CD8-positive, alpha-beta memory T cell (primary cell): Measurements from ENCODE around the gene CHFR. TPM values are rescaled to one million over a fixed set of nuclear protein-coding genes. Genes with fewer than 3 reads are reported as not detected.
A peak's percentile ranks its signal among the peaks of the same experiment; 100 is the strongest.
"Not testable (repeated sequence)": the region's sequence is repeated elsewhere in the genome, so short reads cannot be mapped to it uniquely, and the experiment has no call there.

Source experiments
- CTCF ChIA-PET: fragments of 350-600 bp; sonication (Branson Sonifier 250); formaldehyde crosslinking; loops from one replicate; lab custom pipeline; 2021; ENCODE audit warnings: antibody characterized with exemption; lab: Charles Lee
- POLR2A ChIA-PET: fragments of 350-600 bp; sonication (Branson Sonifier 250); formaldehyde crosslinking; loops from one replicate; lab custom pipeline; 2021; ENCODE audit warnings: antibody characterized with exemption; lab: Charles Lee
- DNase-seq, 5 donors: peaks; one replicate each; pipeline versions ENCODE4 v3.0.0 to v3.0.0-alpha.2; 2020 to 2022; ENCODE audit warnings: mixed read lengths in 1 of 5
- H3K27ac ChIP-seq: one replicate; pipeline ENCODE4 v1.7.0; 2013; ENCODE audit warnings: low read depth, mild to moderate bottlenecking, low read length, moderate library complexity
- H3K27me3 ChIP-seq: 2 replicates; pipeline ENCODE4 v1.7.0; 2013; ENCODE audit warnings: low read length, mild to moderate bottlenecking; ENCODE audit not compliant: insufficient read depth, poor library complexity, severe bottlenecking
- H3K36me3 ChIP-seq: 2 replicates; pipeline ENCODE4 v1.7.0; 2013; ENCODE audit warnings: mild to moderate bottlenecking, low read length, moderate library complexity; ENCODE audit not compliant: insufficient read depth
- H3K4me1 ChIP-seq: 2 replicates; pipeline ENCODE4 v1.7.0; 2013; ENCODE audit warnings: mild to moderate bottlenecking, low read length, moderate library complexity; ENCODE audit not compliant: insufficient read depth
- H3K4me3 ChIP-seq: 2 replicates; pipeline ENCODE4 v1.7.0; 2013; ENCODE audit warnings: mild to moderate bottlenecking, low read length
- H3K9me3 ChIP-seq: 2 replicates; pipeline ENCODE4 v1.7.0; 2013; ENCODE audit warnings: mild to moderate bottlenecking, low read length
- H3K27ac Mint-ChIP-seq, 8 donors: one replicate each; pipeline ENCODE4 v1.8.0; 2020 to 2021; ENCODE audit warnings: mixed read lengths in 8 of 8, mild to moderate bottlenecking in 6 of 8, inconsistent platforms in 3 of 8, moderate library complexity in 3 of 8
- H3K27me3 Mint-ChIP-seq, 2 donors: one replicate each; pipeline ENCODE4 v1.8.0; 2020 to 2021; ENCODE audit warnings: mixed read lengths in 2 of 2, mild to moderate bottlenecking in 1 of 2, moderate library complexity in 1 of 2
- H3K36me3 Mint-ChIP-seq, 3 donors: one replicate each; pipeline ENCODE4 v1.8.0; 2020 to 2021; ENCODE audit warnings: mixed read lengths in 3 of 3, inconsistent platforms in 1 of 3, mild to moderate bottlenecking in 1 of 3
- H3K4me1 Mint-ChIP-seq, 3 donors: one replicate each; pipeline ENCODE4 v1.8.0; 2020 to 2021; ENCODE audit warnings: mixed read lengths in 3 of 3, inconsistent platforms in 1 of 3, mild to moderate bottlenecking in 1 of 3
- H3K4me3 Mint-ChIP-seq, 7 donors: one replicate each; pipeline ENCODE4 v1.8.0; 2020 to 2021; ENCODE audit warnings: mixed read lengths in 7 of 7, mild to moderate bottlenecking in 6 of 7, moderate library complexity in 4 of 7, inconsistent platforms in 2 of 7
- H3K9me3 Mint-ChIP-seq, 5 donors: one replicate each; pipeline ENCODE4 v1.8.0; 2020 to 2022; ENCODE audit warnings: mixed read lengths in 5 of 5, mild to moderate bottlenecking in 3 of 5, moderate library complexity in 2 of 5, inconsistent platforms in 1 of 5
- polyA plus RNA-seq: library from polyadenylated mRNA; unstranded; fragments of 300-500 nt; fragmentation: Illumina TruSeq; gene quantifications from one replicate; pipeline ENCODE4 v1.2.3, GENCODE V29; 2021
- total RNA-seq, 2 experiments: library from RNA; stranded (reverse); gene quantifications; one replicate each; pipeline ENCODE4 v1.2.3, GENCODE V29; 2021

CHFR gene
- total and polyA plus RNA-seq, 3 experiments from 2014 or later = 35.0 to 57.7 (median 55.9) TPM

- peaks cover 75% of the 10 kb centered on the region for H3K9me3 ChIP-seq
- Mint-ChIP-seq H3K4me3 (no peak overlapping the region), H3K9me3 (peaks cover 65 to 94% (median 89%) of the 10 kb centered on the region in 5 donors), H3K4me1 (no peaks in the 10 kb centered on the region), H3K36me3 (peaks cover 7 to 66% (median 52%) of the 10 kb centered on the region in 3 donors), H3K27ac (no peak overlapping the region), H3K27me3 (peaks cover 0 to 3% of the 10 kb centered on the region in 2 donors)
- H3K4me1 ChIP-seq = no peaks in the 10 kb centered on the region
- ChIA-PET POLR2A (no interaction called here), CTCF (no interaction called here)
- no peaks in the 10 kb centered on the region for H3K27me3 ChIP-seq
- H3K36me3 ChIP-seq = peaks cover 8% of the 10 kb centered on the region
- H3K4me3 ChIP-seq = no peak overlapping the region
- DNase-seq = no peak
- H3K27ac ChIP-seq = no peak overlapping the region
Measured at GRCh38 chr12:132922676-132923075, 35.3 kb upstream of the CHFR start.

DNA sequence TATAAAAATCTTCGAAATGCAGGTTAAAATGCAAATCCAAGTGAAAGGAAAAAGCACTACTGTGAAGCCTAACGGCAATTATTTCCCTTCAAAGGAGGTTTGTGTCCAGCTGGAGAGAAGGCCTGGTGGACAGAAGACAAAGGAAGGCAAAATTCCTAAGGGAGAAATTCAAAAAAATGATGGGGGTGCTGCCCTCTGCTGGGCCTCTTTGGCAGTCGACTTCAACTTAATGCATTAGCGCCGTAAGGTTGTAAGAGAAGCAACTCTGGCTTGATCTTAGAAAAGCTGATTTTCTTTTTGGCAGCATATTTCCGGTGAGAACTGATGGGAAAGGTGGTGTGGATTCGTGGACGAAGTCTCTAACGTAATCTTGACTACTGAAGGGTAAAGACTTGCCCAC, 34.3 kb upstream of the CHFR start:
- Mint-ChIP-seq H3K9me3 (peaks cover 61 to 93% (median 84%) of the 10 kb centered on the region in 5 donors), H3K36me3 (peaks cover 5 to 62% (median 48%) of the 10 kb centered on the region in 3 donors), H3K4me1 (no peaks in the 10 kb centered on the region), H3K4me3 (no peak overlapping the region), H3K27ac (no peak overlapping the region), H3K27me3 (peaks cover 0 to 3% of the 10 kb centered on the region in 2 donors)
- no peaks in the 10 kb centered on the region for H3K27me3 ChIP-seq
- H3K27ac ChIP-seq = no peak overlapping the region
- H3K4me3 ChIP-seq = no peak overlapping the region
- peaks cover 71% of the 10 kb centered on the region for H3K9me3 ChIP-seq
- ChIA-PET POLR2A (no interaction called here), CTCF (no interaction called here)
- no peaks in the 10 kb centered on the region for H3K4me1 ChIP-seq
- peaks cover 8% of the 10 kb centered on the region for H3K36me3 ChIP-seq
- DNase-seq = no peak

GRCh38 chr12:132918680-132919079, 31.3 kb upstream of the CHFR start:
- Mint-ChIP-seq H3K27me3 (peaks cover 0 to 2% of the 10 kb centered on the region in 2 donors), H3K27ac (no peak overlapping the region), H3K36me3 (peaks cover 12 to 54% (median 40%) of the 10 kb centered on the region in 3 donors), H3K4me3 (no peak overlapping the region), H3K4me1 (no peaks in the 10 kb centered on the region), H3K9me3 (peaks cover 50 to 90% (median 81%) of the 10 kb centered on the region in 5 donors)
- POLR2A ChIA-PET = no interaction called here
- Histone ChIP-seq H3K4me3 (no peak overlapping the region), H3K4me1 (no peaks in the 10 kb centered on the region), H3K36me3 (no peaks in the 10 kb centered on the region), H3K9me3 (peaks cover 52% of the 10 kb centered on the region), H3K27me3 (no peaks in the 10 kb centered on the region), H3K27ac (no peak overlapping the region)
- no peak for DNase-seq
- CTCF ChIA-PET = interaction anchor here (1.5 kb wide), 1 partner anchor 14 kb away, joined by 3 read pairs; no protein-coding TSS in a partner anchor

DNA sequence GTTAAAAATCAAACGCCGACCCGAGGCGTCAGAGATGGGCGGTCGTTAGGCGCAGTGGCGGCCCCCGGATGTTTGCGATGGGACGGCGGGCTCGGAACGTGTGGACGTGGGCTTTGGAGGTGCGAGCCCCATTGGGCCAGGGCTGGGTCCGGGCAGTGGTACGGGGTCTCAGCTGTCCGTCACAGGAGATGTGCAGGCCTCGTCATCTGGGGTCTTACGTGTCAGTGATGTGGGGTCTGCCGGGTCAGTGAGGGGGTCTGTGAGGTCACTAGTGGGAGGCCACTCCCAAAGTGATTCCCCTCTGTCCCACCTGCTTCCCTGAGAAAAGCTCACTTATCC, 21.6 kb upstream of the CHFR start:
- Mint-ChIP-seq H3K4me1 (peaks cover 10 to 28% (median 24%) of the 10 kb centered on the region in 3 donors), H3K4me3 (peak overlapping the region; percentile 81 to 96 (median 93)), H3K27me3 (no peaks in the 10 kb centered on the region), H3K9me3 (peaks cover 10 to 37% (median 21%) of the 10 kb centered on the region in 5 donors), H3K27ac (peak overlapping the region; percentile 59 to 99 (median 96)), H3K36me3 (peaks cover 7 to 21% (median 14%) of the 10 kb centered on the region in 3 donors)
- Histone ChIP-seq H3K4me1 (peaks cover 7% of the 10 kb centered on the region), H3K9me3 (peaks cover 8% of the 10 kb centered on the region), H3K4me3 (peak overlapping the region; percentile 74), H3K27me3 (no peaks in the 10 kb centered on the region), H3K36me3 (no peaks in the 10 kb centered on the region), H3K27ac (peak overlapping the region; percentile 77)
- no peak for DNase-seq
- ChIA-PET CTCF (interaction anchor here (0.6 to 1.1 kb wide), 3 partner anchors 10 to 171 kb away, joined by 3 to 5 read pairs (median 4); partner anchors contain the start of gene ZNF26), POLR2A (interaction anchor here (1.0 to 1.4 kb wide), 6 partner anchors 36 to 171 kb away, joined by 3 to 5 read pairs (median 4); partner anchors contain the start of gene ZNF26)

DNA sequence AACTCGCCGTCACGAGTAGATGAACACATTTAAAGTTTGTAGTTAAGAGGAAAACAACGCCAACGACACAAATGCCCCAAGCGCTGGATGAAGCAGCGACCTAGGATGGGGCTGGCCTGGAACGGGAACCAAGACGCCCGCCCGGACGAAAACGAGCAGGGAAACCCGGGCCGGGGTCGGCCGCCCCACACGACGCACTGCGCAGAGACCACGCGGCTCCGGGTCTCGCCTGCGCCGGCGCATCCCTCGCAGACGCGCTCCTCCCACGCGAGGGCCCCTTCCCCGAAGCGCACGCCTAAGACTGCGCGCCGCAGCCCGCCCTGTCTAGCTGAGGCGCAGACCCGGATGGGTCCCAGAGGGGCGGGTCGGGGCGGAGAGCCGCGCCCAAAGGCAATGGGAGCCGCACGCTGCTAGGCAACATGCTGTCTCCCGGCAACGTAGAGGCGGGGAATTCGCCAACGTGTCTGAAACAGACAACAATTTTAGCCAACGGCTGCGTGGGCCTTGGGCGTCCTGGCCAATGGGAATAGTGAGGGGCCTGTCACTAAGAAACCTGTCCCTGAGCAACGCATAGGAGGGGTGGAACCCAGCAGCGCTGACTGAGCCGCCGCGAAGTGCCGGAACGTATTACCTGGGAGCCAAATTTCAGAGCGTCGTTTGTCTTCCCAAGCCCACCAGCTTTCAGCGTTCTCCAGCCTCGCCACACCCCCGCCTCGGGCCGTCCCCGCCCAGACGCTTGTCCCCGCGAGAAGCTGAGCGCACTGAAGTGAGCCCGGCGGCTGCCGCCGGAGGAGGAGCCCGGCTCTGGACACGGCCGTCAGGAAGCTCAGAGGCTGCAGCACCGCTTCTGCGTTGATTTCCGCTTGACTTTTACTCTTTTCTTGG, 21.0 kb upstream of the CHFR start:
- CTCF ChIA-PET = interaction anchor here (1.0 to 1.1 kb wide), 2 partner anchors 78 to 171 kb away, joined by 3 to 4 read pairs; partner anchors contain the start of gene ZNF26
- peaks cover 3 to 15% (median 10%) of the 10 kb centered on the region in 3 donors for H3K36me3 Mint-ChIP-seq
- POLR2A ChIA-PET = interaction anchor here (1.0 to 1.4 kb wide), 6 partner anchors 35 to 172 kb away, joined by 3 to 5 read pairs (median 4); partner anchors contain the start of gene ZNF26

DNA sequence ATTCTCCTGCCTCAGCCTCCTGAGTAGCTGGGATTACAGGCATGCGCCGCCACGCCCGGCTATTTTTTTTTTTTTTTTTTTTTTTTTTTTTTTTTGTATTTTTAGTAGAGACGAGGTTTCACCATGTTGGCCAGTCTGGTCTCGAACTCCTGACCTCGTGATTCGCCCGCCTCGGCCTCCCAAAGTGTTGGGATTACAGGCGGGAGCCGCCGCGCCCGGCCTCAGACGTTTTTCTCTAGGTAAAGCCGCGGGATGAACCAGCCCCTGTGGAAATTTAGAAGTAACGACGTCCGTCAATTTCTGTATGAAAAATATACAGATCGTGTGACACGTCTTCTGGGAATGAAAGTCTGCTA, 20.4 kb upstream of the CHFR start:
- H3K27me3 ChIP-seq, H3K27me3 Mint-ChIP-seq, CTCF ChIA-PET, H3K4me1 ChIP-seq, H3K9me3 ChIP-seq, H3K36me3 ChIP-seq, DNase-seq: not testable (repeated sequence)
- Mint-ChIP-seq H3K9me3 (peaks cover 2 to 29% (median 11%) of the 10 kb centered on the region in 5 donors), H3K36me3 (peaks cover 3 to 15% (median 9%) of the 10 kb centered on the region in 3 donors), H3K4me1 (peaks cover 11 to 28% (median 26%) of the 10 kb centered on the region in 3 donors), H3K27ac (peak overlapping the region in 7 of 8 donors; percentile 59 to 99 (median 96)), H3K4me3 (peak overlapping the region; percentile 81 to 96 (median 93))
- POLR2A ChIA-PET = interaction anchor here (0.6 to 1.1 kb wide), 2 partner anchors 49 to 130 kb away, joined by 4 to 5 read pairs; no protein-coding TSS in a partner anchor
- Histone ChIP-seq H3K4me3 (peak overlapping the region; percentile 74), H3K27ac (peak overlapping the region; percentile 77)

More for the DNA sequence above, 21.0 kb upstream of the CHFR start:
- peak; percentile 85 to 98 (median 97) for DNase-seq
- no peaks in the 10 kb centered on the region for H3K27me3 Mint-ChIP-seq
- peaks cover 7% of the 10 kb centered on the region for H3K4me1 ChIP-seq
- H3K9me3 ChIP-seq = peaks cover 1% of the 10 kb centered on the region
- H3K27ac Mint-ChIP-seq = peak overlapping the region; percentile 59 to 99 (median 96)
- peaks cover 11 to 28% (median 26%) of the 10 kb centered on the region in 3 donors for H3K4me1 Mint-ChIP-seq
- H3K36me3 ChIP-seq = no peaks in the 10 kb centered on the region
- H3K27ac ChIP-seq = peak overlapping the region; percentile 77
- no peaks in the 10 kb centered on the region for H3K27me3 ChIP-seq
- H3K4me3 ChIP-seq = peak overlapping the region; percentile 74
- H3K9me3 Mint-ChIP-seq = peaks cover 4 to 31% (median 15%) of the 10 kb centered on the region in 5 donors
- peak overlapping the region; percentile 81 to 96 (median 93) for H3K4me3 Mint-ChIP-seq

- peak overlapping the region in 4 of 8 donors; percentile 7 to 62 (median 32) for H3K27ac Mint-ChIP-seq
- CTCF ChIA-PET = no interaction called here
Measured at GRCh38 chr12:132907216-132907615, 19.8 kb upstream of the CHFR start.

More at GRCh38 chr12:132907216-132907615, 19.8 kb upstream of the CHFR start:
- POLR2A ChIA-PET = interaction anchor here (0.6 kb wide), 1 partner anchor 131 kb away, joined by 5 read pairs; no protein-coding TSS in a partner anchor
- Mint-ChIP-seq H3K9me3 (peaks cover 0 to 25% (median 9%) of the 10 kb centered on the region in 5 donors), H3K4me1 (peaks cover 11 to 28% (median 26%) of the 10 kb centered on the region in 3 donors), H3K4me3 (peak overlapping the region; percentile 19 to 86 (median 60)), H3K36me3 (peaks cover 3 to 15% (median 9%) of the 10 kb centered on the region in 3 donors), H3K27me3 (no peaks in the 10 kb centered on the region)
- peaks cover 7% of the 10 kb centered on the region for H3K4me1 ChIP-seq
- DNase-seq = no peak
- no peaks in the 10 kb centered on the region for H3K27me3 ChIP-seq
- H3K9me3 ChIP-seq = no peaks in the 10 kb centered on the region
- no peak overlapping the region for H3K4me3 ChIP-seq
- H3K36me3 ChIP-seq = no peaks in the 10 kb centered on the region
- no peak overlapping the region for H3K27ac ChIP-seq
